Lower leg skin (tissue), 3 donors: ENCODE results near the gene SEMA6D.

Source experiments
- POLR2A ChIP-seq, 2 donors: fragments of 450-650 bp; IDR thresholded peaks; one replicate each; pipeline ENCODE4 v1.6.1; 2016 to 2017; ENCODE audit warnings: antibody characterized with exemption in 2 of 2, mild to moderate bottlenecking in 1 of 2, moderate library complexity in 1 of 2
- TF ChIP-seq, protein P1 (sequence below), 3 donors: fragments of 450-650 bp; IDR thresholded peaks; one replicate each; pipeline ENCODE4 v1.5.1; 2016; ENCODE audit warnings: antibody characterized with exemption in 3 of 3, mild to moderate bottlenecking in 3 of 3, moderate library complexity in 2 of 3

DNA sequence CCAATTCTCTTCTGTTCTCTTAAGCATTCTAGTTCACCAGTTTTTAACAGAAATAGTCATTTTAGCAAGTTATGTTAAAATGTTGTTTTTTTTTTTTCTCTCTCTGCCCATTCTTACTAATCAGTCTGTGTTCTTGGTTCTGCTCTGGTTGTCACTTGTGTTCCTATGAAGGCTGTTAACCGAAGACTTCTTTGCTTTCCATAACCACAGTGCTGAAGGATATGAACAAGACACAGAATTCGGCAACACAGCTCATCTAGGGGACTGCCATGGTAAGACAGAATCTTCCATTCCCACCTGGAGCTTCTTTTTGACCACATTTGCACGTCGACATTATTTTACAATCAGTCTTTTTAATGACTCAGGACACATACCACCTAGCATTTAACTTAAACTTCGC lies 49.1 kb downstream of the SEMA6D start:
- TF ChIP-seq, protein P1, sequence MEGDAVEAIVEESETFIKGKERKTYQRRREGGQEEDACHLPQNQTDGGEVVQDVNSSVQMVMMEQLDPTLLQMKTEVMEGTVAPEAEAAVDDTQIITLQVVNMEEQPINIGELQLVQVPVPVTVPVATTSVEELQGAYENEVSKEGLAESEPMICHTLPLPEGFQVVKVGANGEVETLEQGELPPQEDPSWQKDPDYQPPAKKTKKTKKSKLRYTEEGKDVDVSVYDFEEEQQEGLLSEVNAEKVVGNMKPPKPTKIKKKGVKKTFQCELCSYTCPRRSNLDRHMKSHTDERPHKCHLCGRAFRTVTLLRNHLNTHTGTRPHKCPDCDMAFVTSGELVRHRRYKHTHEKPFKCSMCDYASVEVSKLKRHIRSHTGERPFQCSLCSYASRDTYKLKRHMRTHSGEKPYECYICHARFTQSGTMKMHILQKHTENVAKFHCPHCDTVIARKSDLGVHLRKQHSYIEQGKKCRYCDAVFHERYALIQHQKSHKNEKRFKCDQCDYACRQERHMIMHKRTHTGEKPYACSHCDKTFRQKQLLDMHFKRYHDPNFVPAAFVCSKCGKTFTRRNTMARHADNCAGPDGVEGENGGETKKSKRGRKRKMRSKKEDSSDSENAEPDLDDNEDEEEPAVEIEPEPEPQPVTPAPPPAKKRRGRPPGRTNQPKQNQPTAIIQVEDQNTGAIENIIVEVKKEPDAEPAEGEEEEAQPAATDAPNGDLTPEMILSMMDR (IDR thresholded peaks at IDR 0.05) = no peak
- TF ChIP-seq POLR2A (IDR thresholded peaks at IDR 0.05) = no peak
